Skeletal muscle satellite cell (primary cell): ENCODE results near the gene HEY2.

Experiments
- H3K27me3 ChIP-seq: 2 replicates; pipeline ENCODE4 v1.7.0; 2013; ENCODE audit warnings: low read length; ENCODE audit not compliant: control insufficient read depth, insufficient read depth
- H3K36me3 ChIP-seq: 2 replicates; pipeline ENCODE4 v1.7.0; 2013; ENCODE audit warnings: mild to moderate bottlenecking, control low read depth, low read length; ENCODE audit not compliant: insufficient read depth
- H3K4me1 ChIP-seq: 2 replicates; pipeline ENCODE4 v1.7.0; 2013; ENCODE audit warnings: low read length; ENCODE audit not compliant: control insufficient read depth, insufficient read depth
- H3K4me2 ChIP-seq: 2 replicates; pipeline ENCODE4 v1.7.0; 2013; ENCODE audit warnings: mild to moderate bottlenecking, low read length
- H3K4me3 ChIP-seq: 2 replicates; pipeline ENCODE4 v1.7.0; 2013; ENCODE audit warnings: low read length
- H3K9ac ChIP-seq: 2 replicates; pipeline ENCODE4 v1.7.0; 2013; ENCODE audit warnings: mild to moderate bottlenecking, low read depth, low read length, moderate library complexity
- H3K9me3 ChIP-seq: replicated peaks from 2 replicates; pipeline ENCODE4 v1.7.0; 2013; ENCODE audit warnings: mild to moderate bottlenecking, control low read depth, low read length

The HEY2 gene

GRCh38 chr6:125780540-125781313 lies 31.3 kb downstream of the HEY2 start:
- Histone ChIP-seq H3K36me3 (no peaks in the 10 kb centered on the region), H3K4me2 (peak overlapping the region; percentile 82), H3K4me3 (peak overlapping the region; percentile 74), H3K9ac (peak overlapping the region; percentile 80), H3K4me1 (peaks cover 23% of the 10 kb centered on the region), H3K27me3 (peaks cover 6% of the 10 kb centered on the region), H3K9me3 (no peaks in the 10 kb centered on the region)

- no peaks in the 10 kb centered on the region for H3K36me3 ChIP-seq
- H3K4me3 ChIP-seq = peak overlapping the region; percentile 74
- H3K9me3 ChIP-seq = no peaks in the 10 kb centered on the region
- peaks cover 6% of the 10 kb centered on the region for H3K27me3 ChIP-seq
- peaks cover 23% of the 10 kb centered on the region for H3K4me1 ChIP-seq
- peak overlapping the region; percentile 82 for H3K4me2 ChIP-seq
- H3K9ac ChIP-seq = peak overlapping the region; percentile 80
Measured at GRCh38 chr6:125781314-125781868, 32.0 kb downstream of the HEY2 start.

GRCh38 chr6:125784365-125784764 lies 34.9 kb downstream of the HEY2 start:
- H3K36me3 ChIP-seq = no peaks in the 10 kb centered on the region
- peak overlapping the region; percentile 54 for H3K4me2 ChIP-seq
- H3K9ac ChIP-seq = peak overlapping the region; percentile 9
- peaks cover 29% of the 10 kb centered on the region for H3K4me1 ChIP-seq
- no peak overlapping the region for H3K4me3 ChIP-seq
- no peaks in the 10 kb centered on the region for H3K27me3 ChIP-seq
- H3K9me3 ChIP-seq = no peaks in the 10 kb centered on the region

- no peak overlapping the region for H3K4me3 ChIP-seq
- H3K4me1 ChIP-seq = peaks cover 44% of the 10 kb centered on the region
- no peak overlapping the region for H3K4me2 ChIP-seq
- no peaks in the 10 kb centered on the region for H3K36me3 ChIP-seq
- no peak overlapping the region for H3K9ac ChIP-seq
- no peaks in the 10 kb centered on the region for H3K27me3 ChIP-seq
- no peaks in the 10 kb centered on the region for H3K9me3 ChIP-seq
Measured at GRCh38 chr6:125787791-125788190, 38.4 kb downstream of the HEY2 start.

- Histone ChIP-seq H3K4me3 (peak overlapping the region; percentile 86), H3K9me3 (no peaks in the 10 kb centered on the region), H3K4me2 (peak overlapping the region; percentile 96), H3K36me3 (no peaks in the 10 kb centered on the region), H3K9ac (peak overlapping the region; percentile 85), H3K4me1 (peaks cover 46% of the 10 kb centered on the region), H3K27me3 (no peaks in the 10 kb centered on the region)
Measured at GRCh38 chr6:125789167-125789566, 39.7 kb downstream of the HEY2 start.

GRCh38 chr6:125789576-125790357 lies 40.3 kb downstream of the HEY2 start:
- H3K9me3 ChIP-seq = no peaks in the 10 kb centered on the region
- H3K27me3 ChIP-seq = no peaks in the 10 kb centered on the region
- H3K4me1 ChIP-seq = peaks cover 47% of the 10 kb centered on the region
- peak overlapping the region; percentile 86 for H3K4me3 ChIP-seq
- peak overlapping the region; percentile 85 for H3K9ac ChIP-seq
- peak overlapping the region; percentile 96 for H3K4me2 ChIP-seq
- no peaks in the 10 kb centered on the region for H3K36me3 ChIP-seq

DNA sequence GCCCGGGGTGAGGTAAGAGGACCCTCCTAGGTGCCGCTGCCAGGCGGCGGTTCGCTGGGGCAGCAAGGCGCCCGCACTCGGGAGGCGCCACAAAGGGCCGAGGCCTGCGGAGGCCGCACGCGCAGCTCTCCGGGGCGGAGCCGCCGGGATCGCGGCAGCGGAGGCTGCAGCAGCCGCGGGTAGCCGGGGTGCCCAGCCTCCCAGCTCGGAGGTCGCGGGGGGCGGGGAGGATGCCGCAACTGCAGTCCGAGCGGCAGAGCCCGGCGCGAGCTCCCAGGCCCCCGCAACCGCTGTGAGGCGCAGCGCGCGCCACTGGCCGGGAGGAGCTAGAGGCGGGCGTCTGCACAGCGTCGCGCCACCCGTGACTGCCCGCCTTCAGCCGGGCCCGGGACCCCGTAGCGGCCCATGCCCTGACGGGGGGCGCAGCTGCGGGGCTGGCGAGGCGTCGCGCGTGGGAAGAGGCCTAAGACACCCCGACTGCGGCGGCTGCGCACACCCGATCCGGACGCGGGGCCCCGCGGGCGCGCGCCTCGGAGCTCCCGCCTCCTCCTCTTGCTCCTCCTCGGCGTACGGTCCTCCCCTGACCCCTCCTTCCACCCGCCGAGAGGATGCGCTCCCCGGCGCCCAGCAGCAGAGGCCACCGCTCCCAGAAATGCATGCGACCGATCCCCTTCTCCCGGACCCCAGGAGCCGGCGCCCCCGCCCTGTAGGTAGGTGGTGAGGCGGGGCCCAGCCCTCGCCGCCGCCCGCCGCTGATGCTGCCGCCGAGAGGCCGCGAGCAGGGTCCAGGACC lies 41.1 kb downstream of the HEY2 start, which contains the start of gene NCOA7:
Gene NCOA7 (plus strand): TSS at position 603 of the 793 bp plus-strand sequence. CDS start 24,395 bp downstream, outside the sequence.
- Histone ChIP-seq H3K36me3 (no peaks in the 10 kb centered on the region), H3K4me1 (peaks cover 51% of the 10 kb centered on the region), H3K4me3 (peak within 1 kb of the TSS; percentile 86), H3K4me2 (peak within 1 kb of the TSS; percentile 96), H3K27me3 (no peaks in the 10 kb centered on the region), H3K9ac (peak within 1 kb of the TSS; percentile 85), H3K9me3 (no peaks in the 10 kb centered on the region)

GRCh38 chr6:125791151-125791819 lies 41.9 kb downstream of the HEY2 start:
- Histone ChIP-seq H3K4me2 (peak overlapping the region; percentile 96), H3K27me3 (no peaks in the 10 kb centered on the region), H3K9ac (peak overlapping the region; percentile 85), H3K4me3 (peak overlapping the region; percentile 86), H3K9me3 (no peaks in the 10 kb centered on the region), H3K36me3 (no peaks in the 10 kb centered on the region), H3K4me1 (peaks cover 51% of the 10 kb centered on the region)

- Histone ChIP-seq H3K27me3 (no peaks in the 10 kb centered on the region), H3K9ac (peak overlapping the region; percentile 85), H3K4me3 (peak overlapping the region; percentile 86), H3K36me3 (no peaks in the 10 kb centered on the region), H3K4me1 (peaks cover 51% of the 10 kb centered on the region), H3K4me2 (peak overlapping the region; percentile 96), H3K9me3 (no peaks in the 10 kb centered on the region)
Measured at GRCh38 chr6:125791820-125792165, 42.4 kb downstream of the HEY2 start.

DNA sequence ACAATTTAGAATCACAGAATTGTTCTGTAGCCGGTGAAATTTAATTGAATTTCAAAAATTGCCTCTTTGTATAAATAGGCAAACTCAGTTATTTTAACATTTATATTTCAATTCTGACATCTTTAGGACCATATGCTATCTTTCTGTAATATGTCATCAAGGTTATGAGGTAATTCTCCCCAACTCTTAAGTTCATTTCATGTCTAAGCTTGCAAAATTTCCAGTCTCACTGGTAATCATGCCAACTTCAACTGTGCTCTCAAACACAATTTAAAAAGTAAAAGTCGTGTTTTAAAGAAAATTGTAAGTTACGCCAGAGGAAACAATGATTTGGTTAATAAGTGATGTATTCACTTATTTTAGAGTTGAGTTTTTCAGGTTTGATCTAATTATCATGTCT lies 42.7 kb downstream of the HEY2 start:
- Histone ChIP-seq H3K4me3 (peak overlapping the region; percentile 86), H3K4me1 (peaks cover 51% of the 10 kb centered on the region), H3K9ac (peak overlapping the region; percentile 85), H3K36me3 (no peaks in the 10 kb centered on the region), H3K27me3 (no peaks in the 10 kb centered on the region), H3K9me3 (no peaks in the 10 kb centered on the region), H3K4me2 (peak overlapping the region; percentile 96)
